ENCODE results near the gene AP1S3. TPM values are rescaled to one million over a fixed set of nuclear protein-coding genes. Genes with fewer than 3 reads are reported as not detected.

Gene AP1S3
- total RNA-seq, 1 experiment from 2014 or later, result 185 TPM

DNA sequence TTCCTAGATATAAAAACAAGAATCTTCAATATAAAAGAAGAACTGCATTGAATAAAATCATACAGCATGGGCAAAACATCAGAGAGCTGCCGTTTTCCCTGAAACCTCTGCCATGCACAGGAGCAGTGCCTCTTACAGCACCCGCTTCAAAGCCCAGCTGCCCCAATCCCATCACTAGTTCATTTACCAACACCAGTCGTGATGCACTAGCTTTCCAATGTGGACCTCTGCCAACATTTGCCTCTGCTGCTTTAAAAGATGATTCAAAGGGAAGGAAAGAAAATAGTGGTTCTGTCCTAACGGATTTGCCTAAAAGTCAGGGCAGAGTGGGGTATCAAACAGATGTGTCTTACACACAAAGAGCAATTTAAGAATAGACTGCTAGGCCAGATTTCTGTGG, 43.4 kb upstream of the AP1S3 start (continued):
- TF ChIP-seq, protein P1, sequence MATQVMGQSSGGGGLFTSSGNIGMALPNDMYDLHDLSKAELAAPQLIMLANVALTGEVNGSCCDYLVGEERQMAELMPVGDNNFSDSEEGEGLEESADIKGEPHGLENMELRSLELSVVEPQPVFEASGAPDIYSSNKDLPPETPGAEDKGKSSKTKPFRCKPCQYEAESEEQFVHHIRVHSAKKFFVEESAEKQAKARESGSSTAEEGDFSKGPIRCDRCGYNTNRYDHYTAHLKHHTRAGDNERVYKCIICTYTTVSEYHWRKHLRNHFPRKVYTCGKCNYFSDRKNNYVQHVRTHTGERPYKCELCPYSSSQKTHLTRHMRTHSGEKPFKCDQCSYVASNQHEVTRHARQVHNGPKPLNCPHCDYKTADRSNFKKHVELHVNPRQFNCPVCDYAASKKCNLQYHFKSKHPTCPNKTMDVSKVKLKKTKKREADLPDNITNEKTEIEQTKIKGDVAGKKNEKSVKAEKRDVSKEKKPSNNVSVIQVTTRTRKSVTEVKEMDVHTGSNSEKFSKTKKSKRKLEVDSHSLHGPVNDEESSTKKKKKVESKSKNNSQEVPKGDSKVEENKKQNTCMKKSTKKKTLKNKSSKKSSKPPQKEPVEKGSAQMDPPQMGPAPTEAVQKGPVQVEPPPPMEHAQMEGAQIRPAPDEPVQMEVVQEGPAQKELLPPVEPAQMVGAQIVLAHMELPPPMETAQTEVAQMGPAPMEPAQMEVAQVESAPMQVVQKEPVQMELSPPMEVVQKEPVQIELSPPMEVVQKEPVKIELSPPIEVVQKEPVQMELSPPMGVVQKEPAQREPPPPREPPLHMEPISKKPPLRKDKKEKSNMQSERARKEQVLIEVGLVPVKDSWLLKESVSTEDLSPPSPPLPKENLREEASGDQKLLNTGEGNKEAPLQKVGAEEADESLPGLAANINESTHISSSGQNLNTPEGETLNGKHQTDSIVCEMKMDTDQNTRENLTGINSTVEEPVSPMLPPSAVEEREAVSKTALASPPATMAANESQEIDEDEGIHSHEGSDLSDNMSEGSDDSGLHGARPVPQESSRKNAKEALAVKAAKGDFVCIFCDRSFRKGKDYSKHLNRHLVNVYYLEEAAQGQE (IDR thresholded peaks at IDR 0.05; ENCODE audit: low read depth), result no peak
- TF ChIP-seq EZH2phosphoT487 (IDR thresholded peaks at IDR 0.05; ENCODE audit: borderline replicate concordance) (no peak), SRF (IDR thresholded peaks at IDR 0.05; ENCODE audit: low read depth) (no peak), RAD21 (IDR thresholded peaks at IDR 0.05; ENCODE audit: low read depth) (no peak), ZFX (IDR thresholded peaks at IDR 0.05) (no peak), CEBPB (IDR thresholded peaks at IDR 0.05; ENCODE audit: low read depth) (no peak), YY1 (IDR thresholded peaks at IDR 0.05; ENCODE audit: extremely low read depth, insufficient replicate concordance, low read depth, low read length) (no peak)
- TF ChIP-seq, protein P2, sequence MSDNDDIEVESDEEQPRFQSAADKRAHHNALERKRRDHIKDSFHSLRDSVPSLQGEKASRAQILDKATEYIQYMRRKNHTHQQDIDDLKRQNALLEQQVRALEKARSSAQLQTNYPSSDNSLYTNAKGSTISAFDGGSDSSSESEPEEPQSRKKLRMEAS (IDR thresholded peaks at IDR 0.05), result no peak

DNA sequence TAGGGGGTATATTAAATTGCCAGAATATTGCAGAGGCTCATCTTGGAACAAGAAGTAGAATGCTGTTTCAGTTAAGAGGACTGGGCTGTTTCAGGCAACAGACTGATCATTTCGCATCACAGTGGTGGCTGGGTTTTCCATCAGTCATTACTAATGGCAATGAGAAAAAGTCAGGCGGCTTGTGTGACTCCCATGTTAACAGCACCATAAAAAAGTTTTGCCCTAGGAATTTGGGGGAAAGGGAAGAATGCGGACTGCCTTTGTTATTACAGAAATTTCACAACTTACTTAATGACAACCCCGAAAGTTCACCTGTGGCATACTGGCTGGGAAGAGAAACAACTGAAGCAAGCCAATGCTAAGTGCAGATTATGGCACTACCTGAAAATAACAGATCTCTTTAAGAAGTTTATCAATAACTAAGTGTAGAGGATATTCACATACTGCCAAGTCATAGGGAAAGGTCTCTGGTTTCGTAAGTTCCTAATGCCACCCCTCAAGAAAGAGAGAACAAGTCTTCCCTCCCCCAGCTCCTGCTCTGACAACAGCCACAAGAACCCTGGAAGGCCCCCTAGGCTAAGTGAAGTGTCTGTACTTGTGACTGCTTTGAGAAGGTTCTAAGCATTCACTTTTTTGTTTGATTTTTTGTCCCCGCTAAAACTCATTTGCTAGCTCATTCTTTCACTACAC, 40.5 kb upstream of the AP1S3 start:
- no peak for DNase-seq (ENCODE audit: low read depth, low spot score)
- ChIA-PET CTCF (no interaction called here), POLR2A (no interaction called here), RAD21 (ENCODE audit: low non-redundant PET in 1 of 2, low total read pairs in 2 of 2, uncharacterized antibody in 2 of 2, unreplicated experiment in 2 of 2) (interaction anchor here in 1 of 2 experiments (0.7 kb wide), 1 partner anchor 15 kb away, joined by 5 read pairs; no protein-coding TSS in a partner anchor)
- Histone ChIP-seq H3K4me3 (replicated peaks in 1 of 2; ENCODE audit: low read depth in 1 of 2, low read length in 2 of 2) (no peak overlapping the region), H3K4me2 (ENCODE audit: low read length) (no peak overlapping the region), H3K9me2 (ENCODE audit: insufficient read depth) (no peaks in the 10 kb centered on the region), H3K9ac (ENCODE audit: low read length) (no peak overlapping the region), H3K4me1 (ENCODE audit: control insufficient read depth in 1 of 2, insufficient read depth in 2 of 2, low read length in 2 of 2) (no peaks in the 10 kb centered on the region), H2AFZ (ENCODE audit: low read depth, low read length, poor library complexity, severe bottlenecking) (no peak overlapping the region), H3K9me3 (ENCODE audit: control insufficient read depth in 1 of 2, insufficient read depth in 1 of 2, low read depth in 1 of 2, low read length in 2 of 2) (no peaks in the 10 kb centered on the region), H3K27me3 (ENCODE audit: insufficient read depth, low read length) (no peaks in the 10 kb centered on the region), H3K79me2 (ENCODE audit: insufficient read depth, low read length) (no peaks in the 10 kb centered on the region), H4K20me1 (ENCODE audit: insufficient read depth) (no peaks in the 10 kb centered on the region), H3K36me3 (ENCODE audit: control insufficient read depth in 1 of 2, insufficient read depth in 2 of 2, low read length in 2 of 2) (peaks cover 24 to 30% of the 10 kb centered on the region in 2 experiments; a peak in 2 of 4 replicates), H3K27ac (ENCODE audit: low read depth, low read length) (no peak overlapping the region)
- BruUV-seq (replicated peaks), result no TSS peak
- intact Hi-C loops (cut with micrococcal nuclease), result no loop called here
- ATAC-seq, result no peak
- TF ChIP-seq POLR2A (IDR thresholded peaks at IDR 0.05; ENCODE audit: borderline replicate concordance, extremely low read depth, insufficient read depth, insufficient read length), result no peak
- no peak for TF ChIP-seq EZH2phosphoT487 (IDR thresholded peaks at IDR 0.05; ENCODE audit: borderline replicate concordance)
- TF ChIP-seq, protein P3, sequence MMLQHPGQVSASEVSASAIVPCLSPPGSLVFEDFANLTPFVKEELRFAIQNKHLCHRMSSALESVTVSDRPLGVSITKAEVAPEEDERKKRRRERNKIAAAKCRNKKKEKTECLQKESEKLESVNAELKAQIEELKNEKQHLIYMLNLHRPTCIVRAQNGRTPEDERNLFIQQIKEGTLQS (IDR thresholded peaks at IDR 0.05), result no peak
- TF ChIP-seq, protein P1 (IDR thresholded peaks at IDR 0.05; ENCODE audit: low read depth), result no peak
- no peak for TF ChIP-seq EGR1 (IDR thresholded peaks at IDR 0.05; ENCODE audit: low read depth)
- no peak for TF ChIP-seq EZH2 (IDR thresholded peaks at IDR 0.05)
- TF ChIP-seq SRF (IDR thresholded peaks at IDR 0.05; ENCODE audit: low read depth), result no peak
- no peak for TF ChIP-seq YY1 (IDR thresholded peaks at IDR 0.05; ENCODE audit: extremely low read depth, insufficient replicate concordance, low read depth, low read length)
- TF ChIP-seq SP1 (IDR thresholded peaks at IDR 0.05; ENCODE audit: low read depth), result no peak
- TF ChIP-seq CBX3 (IDR thresholded peaks at IDR 0.05; ENCODE audit: low read depth), result no peak
- TF ChIP-seq, protein P4, sequence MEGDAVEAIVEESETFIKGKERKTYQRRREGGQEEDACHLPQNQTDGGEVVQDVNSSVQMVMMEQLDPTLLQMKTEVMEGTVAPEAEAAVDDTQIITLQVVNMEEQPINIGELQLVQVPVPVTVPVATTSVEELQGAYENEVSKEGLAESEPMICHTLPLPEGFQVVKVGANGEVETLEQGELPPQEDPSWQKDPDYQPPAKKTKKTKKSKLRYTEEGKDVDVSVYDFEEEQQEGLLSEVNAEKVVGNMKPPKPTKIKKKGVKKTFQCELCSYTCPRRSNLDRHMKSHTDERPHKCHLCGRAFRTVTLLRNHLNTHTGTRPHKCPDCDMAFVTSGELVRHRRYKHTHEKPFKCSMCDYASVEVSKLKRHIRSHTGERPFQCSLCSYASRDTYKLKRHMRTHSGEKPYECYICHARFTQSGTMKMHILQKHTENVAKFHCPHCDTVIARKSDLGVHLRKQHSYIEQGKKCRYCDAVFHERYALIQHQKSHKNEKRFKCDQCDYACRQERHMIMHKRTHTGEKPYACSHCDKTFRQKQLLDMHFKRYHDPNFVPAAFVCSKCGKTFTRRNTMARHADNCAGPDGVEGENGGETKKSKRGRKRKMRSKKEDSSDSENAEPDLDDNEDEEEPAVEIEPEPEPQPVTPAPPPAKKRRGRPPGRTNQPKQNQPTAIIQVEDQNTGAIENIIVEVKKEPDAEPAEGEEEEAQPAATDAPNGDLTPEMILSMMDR (IDR thresholded peaks at IDR 0.05 in 2 of 3, conservative IDR thresholded peaks at IDR 0.05 in 1 of 3; ENCODE audit: borderline replicate concordance in 1 of 3, insufficient read depth in 1 of 3, low read depth in 2 of 3, low read length in 2 of 3), result no peak
